HG03565 (cell line): ENCODE results near the gene LTK.
A peak's percentile ranks its signal among the peaks of the same experiment; 100 is the strongest.

Source experiments
- ATAC-seq: cut with Tn5 transposase; IDR thresholded peaks from one replicate; pipeline ENCODE4 v1.9.1; 2021; ENCODE audit warnings: mild to moderate bottlenecking, moderate library complexity; ENCODE audit not compliant: unreplicated experiment

LTK gene

DNA sequence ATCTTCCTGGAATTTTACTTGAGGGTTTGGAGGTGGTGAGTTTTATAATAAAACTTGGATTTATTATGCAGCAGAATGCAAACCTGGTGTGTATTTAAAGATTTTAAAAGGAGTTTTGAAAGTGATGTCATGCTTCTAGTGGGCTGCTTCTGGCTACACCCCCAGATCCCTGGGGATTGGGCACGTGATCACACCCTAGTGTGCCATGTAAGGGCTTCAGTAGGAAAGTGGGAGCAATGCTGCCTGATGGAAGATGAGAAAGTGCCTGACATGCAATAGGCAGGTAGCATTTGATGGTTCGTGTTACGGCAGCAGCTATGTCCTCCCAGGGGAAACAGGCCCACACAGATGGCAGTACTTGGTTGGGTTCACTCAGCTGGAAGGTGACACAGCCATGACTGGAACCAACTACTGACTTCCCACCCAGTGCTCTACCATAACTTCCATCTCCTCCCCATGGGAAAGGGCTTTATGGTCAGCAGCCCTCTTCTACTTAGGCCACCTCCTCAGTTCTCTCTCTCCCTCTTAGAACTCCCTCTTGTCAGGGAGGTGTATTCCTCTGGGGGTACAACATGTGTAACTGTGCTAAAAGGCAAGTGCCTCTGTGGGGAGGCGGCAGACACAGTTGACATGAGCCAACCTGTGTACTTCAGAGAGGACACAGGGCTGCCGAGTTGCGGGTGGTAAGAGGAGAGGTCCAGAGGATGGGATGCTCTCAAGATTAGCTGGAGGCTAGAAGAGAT lies 14.3 kb downstream of the LTK start:
- ATAC-seq: no peak

DNA sequence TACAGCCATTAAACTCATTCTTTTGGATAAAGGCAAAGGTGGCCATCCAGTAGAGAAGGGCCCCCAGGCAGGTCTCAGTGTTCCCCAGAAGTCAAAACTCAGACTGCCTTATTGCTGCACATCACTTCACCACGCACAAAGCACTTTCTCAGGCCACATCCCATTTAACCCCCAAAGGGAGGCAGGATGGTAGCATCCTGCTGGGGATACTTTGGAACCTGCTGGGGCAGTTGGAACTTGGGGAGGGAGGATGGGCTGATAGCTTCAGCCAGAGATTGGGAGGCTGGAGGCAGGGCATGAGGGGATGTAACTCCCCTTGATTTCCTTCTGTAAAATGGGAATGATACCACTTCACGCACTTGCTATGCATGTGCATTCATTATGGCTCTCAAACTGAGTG lies 15.0 kb downstream of the LTK start:
- ATAC-seq: no peak

DNA sequence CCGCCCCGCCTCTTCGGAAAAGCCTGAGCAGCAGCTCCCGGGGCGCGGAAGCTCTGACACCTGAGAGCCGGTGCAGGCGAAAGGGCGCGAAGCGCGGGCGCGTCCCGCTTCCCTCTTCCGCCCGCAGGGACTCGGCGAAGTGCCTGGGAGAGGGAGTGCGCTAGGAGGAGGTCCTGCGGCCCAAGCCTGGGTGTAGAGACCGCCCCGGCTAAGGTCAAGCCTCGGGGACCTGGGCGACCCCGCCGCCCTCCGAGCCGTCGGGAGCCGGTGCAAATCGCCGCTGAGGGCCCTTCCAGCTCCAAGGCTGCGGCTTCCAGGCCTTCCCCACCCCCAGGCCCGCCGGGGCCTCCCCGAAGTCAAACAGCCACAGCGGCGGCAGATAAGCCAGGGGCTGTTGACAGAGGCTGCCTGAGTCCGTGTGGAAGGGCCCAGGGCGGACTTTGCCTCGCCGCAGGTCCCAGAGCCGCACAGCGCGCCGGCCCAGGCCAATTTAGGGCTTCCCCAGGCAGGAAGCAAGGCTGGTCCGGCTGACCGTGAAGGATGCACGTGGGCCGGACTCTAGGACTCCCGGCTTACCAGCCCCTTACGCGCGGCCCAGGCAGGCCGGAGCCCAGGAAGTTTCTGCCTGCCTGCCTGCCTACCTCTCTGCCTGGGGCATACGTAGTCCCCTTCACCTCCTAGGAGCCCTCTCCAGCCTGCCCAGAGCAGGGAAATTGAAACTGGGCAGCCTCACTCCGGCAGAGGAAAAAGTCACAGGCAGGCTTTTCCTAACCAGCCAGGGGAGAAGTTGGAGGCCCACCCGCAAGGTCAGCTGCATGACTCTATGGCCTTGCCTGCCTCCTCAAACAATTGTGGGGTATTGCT lies 17.7 kb downstream of the LTK start:
- no peak for ATAC-seq

DNA sequence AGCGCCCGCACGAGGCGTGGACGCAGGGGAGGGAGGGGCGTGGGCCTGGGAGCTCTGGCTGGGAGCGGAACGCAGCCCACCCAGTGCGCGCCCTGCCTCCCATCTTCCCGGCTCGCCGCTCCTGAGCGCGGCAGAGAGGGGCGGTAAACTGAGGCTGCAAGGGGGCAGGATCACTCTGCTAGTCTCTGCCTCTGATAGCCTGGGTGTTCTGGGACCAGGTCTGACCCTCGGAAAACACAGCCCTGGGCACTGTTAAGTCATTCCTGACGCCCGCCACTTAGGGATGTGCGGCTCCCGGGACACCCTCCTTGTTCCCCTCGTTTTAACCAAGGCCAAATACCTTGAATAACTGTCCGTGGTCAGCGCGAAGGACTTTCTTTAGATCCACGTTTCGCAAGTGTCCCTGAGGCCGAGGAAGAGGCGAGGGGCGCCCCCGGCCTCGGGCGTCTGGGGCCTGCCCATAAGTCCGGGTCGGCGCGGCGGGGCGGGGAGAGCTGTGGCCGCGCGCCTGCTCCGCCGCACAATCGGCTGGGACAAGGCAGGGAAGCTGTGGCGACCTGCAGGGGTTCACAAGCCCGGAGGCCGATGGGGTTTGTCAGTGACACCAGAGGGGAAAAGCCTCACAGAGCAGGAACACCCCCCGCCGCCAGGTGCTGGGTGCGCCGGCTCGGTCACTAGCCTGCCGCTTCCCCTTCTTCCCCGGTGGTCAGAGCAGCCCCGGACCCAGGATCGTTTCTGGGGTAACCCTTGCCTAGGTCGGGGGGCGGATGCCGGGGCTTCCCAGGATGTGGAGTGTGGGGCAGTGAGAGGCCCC lies 18.5 kb downstream of the LTK start:
- ATAC-seq: no peak

DNA sequence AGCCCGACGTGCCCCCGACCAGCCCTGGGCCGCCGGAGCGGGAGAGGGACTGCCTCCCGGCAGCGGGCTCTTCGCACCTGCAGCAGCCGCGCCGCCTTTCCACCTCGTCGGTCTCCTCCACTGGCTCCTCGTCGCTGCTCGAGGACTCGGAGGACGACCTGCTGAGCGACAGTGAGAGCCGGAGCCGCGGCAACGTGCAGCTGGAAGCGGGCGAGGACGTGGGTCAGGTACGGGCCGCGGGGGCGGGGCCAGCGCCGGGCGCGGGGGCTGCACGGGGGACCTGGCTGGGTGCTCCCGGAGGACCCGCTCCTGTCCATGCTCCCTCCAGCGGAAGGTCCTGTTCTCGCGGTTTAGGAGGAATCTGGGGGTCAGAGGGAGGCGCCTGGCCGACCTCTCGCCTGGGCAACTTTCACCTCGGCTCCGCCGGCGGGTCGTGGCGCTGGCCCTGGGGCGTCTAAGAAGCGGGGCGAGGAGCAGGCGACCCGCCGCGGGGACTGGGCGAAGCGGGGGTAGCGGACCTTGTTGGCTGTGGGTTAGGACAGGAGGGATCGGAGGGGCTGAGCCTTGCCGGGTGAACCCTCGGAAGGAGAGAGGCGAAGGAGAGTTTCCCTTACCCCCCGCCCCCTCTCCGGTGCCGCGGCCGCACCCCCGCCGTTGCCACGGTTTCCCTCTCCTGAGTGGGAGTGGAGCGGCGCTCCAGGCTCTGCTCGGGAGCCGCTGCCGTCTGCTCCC lies 19.3 kb downstream of the LTK start:
- ATAC-seq: peak; percentile 13

DNA sequence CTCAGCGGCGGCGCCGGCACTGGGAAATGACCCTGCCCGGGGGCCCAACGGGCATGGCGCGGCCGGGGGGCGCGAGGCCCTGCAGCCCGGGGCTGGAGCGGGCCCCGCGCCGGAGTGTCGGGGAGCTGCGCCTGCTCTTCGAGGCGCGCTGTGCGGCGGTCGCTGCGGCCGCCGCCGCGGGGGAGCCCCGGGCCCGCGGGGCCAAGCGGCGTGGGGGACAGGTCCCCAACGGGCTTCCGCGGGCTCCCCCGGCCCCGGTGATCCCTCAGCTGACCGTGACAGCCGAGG lies 19.8 kb downstream of the LTK start:
- peak; percentile 14 for ATAC-seq

DNA sequence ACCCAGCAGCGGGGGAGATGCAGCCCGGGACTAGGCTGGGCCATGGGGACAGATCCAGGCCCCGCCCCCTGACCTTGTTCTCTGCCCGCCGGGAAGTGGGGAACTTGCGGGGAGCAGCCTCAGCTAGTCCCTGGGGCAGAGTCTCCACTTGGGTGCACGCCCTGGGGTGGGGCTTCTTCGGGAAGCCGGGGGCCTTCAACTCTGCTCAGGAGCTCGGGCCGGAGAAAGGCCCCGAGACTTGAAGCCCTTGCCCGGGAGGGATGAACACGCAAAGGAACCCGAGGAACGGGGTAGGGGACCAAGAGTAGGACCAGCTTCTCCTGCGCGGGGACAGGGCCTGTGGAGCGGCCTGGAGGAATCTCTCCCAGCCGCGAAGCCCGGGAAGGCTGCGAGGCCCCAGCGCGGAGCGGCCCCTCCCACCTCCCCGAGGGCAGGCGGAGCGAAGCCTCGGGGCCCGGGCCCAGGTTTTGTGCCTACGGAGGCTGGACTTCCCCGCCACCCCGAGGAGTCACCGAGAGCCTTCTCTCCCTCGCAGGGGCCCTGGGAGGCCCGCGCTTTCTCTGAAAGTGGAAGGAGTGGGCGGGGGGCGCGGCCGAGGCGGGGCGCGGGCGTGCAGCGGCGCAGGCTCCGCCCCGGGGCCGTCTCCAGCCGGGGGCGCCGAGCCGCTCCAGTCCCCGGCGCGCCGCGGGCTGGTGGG lies 20.3 kb downstream of the LTK start, which contains the start of gene ITPKA:
Gene ITPKA, plus strand, starts transcription at position 670 of the 697 bp plus-strand sequence. CDS start 54 bp downstream, outside the sequence.
- ATAC-seq: peak; percentile 60

DNA sequence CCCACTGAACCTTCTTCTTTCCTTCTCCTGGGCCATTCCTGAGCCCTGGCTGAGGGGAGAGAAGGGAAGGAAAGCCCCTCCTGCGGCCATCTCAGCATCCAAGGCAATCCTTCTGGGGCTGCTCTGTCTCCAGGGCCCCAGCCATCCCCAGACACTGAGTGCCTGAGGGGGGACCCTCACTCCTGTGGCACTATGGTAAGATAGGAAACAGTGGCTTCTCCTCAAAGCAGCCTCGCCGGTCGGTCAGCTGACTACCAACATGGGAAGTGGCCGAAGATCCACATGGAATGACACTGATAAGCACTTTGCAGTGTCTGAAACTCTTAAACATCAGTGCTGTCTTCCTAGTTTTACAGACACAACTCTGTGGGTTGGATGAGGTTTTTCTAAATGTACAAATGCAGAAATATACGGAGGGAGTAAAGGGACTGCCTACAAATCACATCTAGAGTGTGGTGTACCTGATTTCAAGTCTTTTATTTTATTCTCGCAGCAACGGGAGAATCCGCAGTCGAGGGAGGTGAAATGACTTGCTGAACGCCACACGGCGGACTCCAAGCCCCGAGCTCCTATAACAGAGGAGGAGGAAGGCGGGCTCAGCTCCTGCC lies 20.9 kb downstream of the LTK start:
- ATAC-seq: no peak

DNA sequence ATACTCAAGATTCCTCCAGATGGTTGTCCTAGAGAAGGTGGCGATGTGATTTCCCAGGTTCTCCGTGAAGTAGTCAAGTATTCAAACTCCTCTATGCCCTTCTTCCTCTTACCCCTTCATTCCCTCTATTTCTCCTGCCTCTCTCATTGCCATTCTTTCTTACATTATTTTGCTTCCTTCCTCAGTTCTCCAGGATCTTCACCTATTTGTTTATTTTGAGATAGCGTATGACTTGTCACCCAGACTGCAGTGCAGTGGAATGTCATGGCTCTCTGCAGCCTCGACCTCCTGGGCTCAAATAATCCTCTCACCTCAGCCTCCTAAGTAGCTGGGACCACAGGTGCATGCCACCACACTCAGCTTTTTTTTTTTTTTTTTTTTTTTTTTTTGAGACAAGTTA lies 21.7 kb downstream of the LTK start:
- no peak for ATAC-seq

DNA sequence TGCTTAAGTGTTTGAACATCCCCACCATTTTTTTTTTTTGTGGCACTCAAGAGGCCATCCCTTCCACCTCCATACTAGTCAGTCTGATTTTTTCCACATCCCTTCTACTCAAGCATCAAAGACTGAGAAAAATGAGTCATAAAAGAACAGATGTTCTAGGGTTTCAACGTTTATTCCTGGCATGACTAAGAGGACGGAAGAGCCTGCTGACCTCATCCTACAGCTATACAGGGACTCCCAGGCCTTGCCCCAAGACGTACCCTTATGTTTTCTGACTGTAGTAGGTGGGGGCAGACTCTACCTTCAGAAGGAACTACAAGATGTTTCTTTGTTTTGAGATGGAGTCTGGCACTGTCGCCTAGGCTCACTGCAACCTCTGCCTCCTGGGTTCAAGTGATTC lies 23.3 kb downstream of the LTK start:
- ATAC-seq: no peak

DNA sequence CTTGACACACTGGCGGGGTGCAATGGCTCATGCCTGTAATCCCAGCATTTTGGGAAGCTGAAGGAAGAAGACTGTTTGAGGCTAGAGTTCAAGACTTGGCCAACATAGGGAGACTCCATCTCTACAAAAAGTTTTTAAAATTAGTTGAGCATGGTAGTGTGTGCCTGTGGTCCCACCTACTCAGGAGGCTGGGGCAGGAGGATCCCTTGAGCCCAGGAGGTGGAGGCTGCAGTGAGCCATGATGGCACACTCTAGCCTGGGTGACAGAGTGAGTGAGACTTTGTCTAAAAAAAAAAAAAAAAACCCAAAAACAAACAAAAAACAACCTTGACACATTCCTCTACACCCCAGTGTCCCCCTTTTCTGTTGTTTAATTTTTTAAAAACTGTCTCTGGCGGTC lies 24.0 kb downstream of the LTK start:
- no peak for ATAC-seq

DNA sequence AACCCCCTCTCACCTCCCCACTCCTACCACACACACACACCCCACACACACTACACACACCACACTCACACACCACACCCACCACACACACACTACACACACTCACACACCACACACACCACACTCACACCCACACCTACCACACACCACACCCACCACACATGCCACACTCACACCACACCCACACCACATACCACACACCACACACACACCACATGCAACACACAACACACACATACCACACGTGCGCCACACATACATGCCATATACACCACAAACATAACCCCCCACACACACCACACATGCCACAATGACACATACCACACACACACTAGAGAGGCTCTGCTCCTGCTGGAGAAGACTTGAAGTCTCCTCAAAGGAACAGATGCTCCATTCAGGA lies 25.8 kb downstream of the LTK start:
- no peak for ATAC-seq

DNA sequence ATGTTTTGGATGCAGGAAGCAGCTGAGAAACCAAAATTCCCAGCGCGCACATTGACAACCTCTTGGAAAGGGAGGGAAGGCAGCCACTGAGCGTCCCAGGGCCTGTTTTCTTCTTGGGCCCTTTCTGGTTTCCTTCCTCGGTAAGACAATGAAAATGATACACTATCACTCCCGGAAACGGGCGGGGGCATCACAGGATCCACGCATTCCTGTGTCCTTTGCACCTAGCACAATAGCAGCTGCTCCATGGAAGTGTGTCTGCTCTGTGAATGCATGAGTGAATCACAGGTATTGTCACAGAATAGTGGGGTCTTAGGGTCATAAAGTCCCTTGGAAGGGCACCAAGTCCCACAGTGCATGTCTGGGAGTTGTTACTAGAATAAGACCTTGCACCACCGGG lies 26.2 kb downstream of the LTK start:
- ATAC-seq: no peak

DNA sequence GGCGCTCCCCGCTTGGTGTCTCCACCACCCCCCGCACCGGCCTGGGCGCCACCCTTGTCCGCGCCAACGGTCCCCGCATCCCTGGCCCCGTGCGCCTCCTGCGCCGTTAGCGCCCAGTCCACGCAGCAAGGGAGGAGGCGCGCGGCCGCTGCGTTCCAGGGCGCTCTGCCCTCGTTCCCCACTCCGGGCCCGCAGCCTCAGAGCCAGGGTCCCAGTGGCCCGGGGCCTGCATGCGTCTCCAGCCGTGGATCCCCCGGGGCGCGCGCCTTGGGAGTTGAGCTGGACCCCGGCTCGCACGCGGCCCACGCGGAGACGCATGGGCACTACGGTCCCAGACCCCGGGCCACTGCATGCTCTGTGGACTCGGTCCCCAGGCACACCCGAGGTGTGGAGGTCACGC lies 27.3 kb downstream of the LTK start:
- ATAC-seq: no peak

DNA sequence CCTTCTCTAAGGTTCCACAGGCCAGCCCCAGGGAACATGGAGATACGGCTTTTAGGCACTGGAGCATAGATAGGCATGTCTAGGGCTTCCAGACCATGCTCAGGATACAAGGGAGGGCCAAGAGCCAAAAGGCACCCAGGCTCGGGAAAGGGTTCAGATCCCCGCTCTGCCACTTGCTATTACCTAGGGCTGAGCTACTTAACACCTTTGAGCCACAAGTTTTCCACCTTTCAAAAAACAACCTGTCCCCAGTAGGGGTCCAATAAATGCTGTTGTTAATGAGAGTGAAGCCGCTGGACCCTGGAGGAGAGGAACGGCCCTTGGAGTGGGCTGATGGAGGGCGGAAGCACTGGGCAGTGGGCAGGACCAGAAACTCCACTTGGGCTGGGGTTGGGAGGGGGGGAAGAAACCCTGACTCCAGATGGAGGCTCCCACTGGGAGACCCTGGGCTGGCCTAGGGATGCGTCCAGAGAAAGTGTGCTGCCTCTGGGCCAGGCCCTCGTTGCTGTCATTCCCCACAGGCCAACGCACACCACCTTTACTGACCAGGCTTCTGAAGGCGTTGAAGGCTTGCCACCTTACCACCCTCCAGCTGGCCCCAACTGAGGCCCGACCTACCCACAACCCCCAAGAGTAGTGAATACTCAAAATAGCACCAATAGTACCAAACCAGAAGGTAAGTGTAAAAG lies 28.5 kb downstream of the LTK start:
- ATAC-seq: no peak

DNA sequence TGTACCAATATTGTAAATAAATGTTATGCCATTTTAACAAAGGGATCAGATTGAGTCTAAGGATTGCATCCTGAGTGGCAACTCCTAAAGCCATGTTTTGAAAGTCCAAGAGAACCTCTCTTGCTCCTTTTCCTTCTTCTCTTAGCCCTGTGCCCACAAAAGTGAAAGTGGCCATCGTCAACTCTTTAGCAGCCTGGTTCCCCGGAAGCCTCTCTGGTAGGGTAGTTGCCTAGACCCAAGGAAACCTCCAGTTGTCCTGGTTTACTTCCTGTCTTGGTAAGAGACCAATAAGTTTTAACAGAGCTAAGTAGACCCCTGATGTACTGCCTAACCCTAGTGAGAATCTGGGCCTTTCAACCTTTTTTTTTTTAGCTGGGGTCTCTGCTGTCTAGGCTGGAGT lies 30.1 kb downstream of the LTK start:
- no peak for ATAC-seq

DNA sequence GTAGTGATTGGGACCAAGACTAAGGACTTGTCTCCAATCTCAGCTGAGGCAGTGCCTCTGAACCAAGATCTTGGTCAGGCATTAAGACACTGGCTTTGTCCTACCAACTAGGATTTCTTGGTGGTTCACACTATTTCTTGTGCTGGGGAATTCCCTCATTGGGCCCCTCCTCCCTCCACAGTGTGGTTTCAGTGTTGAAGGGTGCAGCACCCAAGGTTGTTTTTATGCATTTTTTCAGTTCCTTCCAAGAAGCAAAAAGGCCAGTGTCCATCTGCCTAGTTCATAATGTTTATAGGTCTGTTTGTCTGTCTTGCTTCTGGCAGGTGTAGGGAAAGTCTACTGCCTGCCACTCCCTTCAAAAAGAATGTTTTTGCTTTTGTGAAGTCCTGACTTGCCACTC lies 30.5 kb downstream of the LTK start:
- no peak for ATAC-seq

DNA sequence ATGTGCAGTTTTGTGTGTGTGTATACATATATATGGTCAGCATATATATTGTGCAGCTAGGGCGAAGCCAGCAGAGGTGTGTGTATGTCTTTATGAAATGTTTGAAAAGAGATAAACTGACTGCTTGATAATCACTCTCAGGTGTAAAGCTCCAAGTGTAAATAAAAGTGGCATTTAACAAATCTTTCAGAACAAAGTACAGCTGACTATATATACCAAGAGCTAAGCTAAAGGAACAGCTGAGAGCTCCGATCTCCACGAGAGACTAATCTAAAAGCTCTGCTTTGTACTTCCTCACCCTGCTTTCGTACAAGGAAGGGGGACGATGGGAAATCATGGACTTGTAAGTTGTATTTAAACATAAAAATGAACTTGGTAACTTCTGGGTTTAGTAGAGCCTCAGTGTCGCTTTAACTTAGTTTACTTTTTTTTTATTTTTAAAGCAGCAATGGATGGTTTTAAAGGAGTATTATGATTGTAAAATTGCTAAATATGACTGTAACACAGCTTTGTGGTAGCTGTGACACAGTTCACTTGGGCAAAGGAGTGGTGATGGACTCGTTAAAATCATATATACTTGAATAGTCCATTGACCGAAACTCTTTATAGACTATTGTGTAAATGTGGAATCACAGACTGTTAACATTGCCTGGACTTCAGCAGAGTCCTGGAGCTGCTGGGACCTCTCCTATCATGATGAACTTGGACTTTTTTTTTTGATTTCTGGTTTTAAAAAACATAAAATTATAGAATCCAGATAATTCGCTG lies 31.3 kb downstream of the LTK start:
- no peak for ATAC-seq
